ENCODE measurements around the gene RIMBP2. TPM values are rescaled to one million over a fixed set of nuclear protein-coding genes. Genes with fewer than 3 reads are reported as not detected.

RIMBP2 gene
- total and polyA plus RNA-seq, 2 experiments from 2014 or later = not detected

- Histone ChIP-seq H3K36me3 (ENCODE audit: low read depth) (no peaks in the 10 kb centered on the region), H3K4me3 (no peak overlapping the region), H3K4me2 (ENCODE audit: unreplicated experiment) (no peak overlapping the region), H3F3A (ENCODE audit: insufficient read depth) (no peaks in the 10 kb centered on the region), H4K20me1 (ENCODE audit: insufficient read depth) (no peaks in the 10 kb centered on the region), H3K9me3 (ENCODE audit: low read depth) (no peaks in the 10 kb centered on the region), H2AFZ (no peak overlapping the region), H3K9ac (no peak overlapping the region), H3K27me3 (replicated peaks; ENCODE audit: insufficient read depth) (no peaks in the 10 kb centered on the region), H3K9me2 (ENCODE audit: insufficient read depth) (no peaks in the 10 kb centered on the region), H3K27ac (no peak overlapping the region), H3K79me2 (ENCODE audit: insufficient read depth) (no peaks in the 10 kb centered on the region), H3K4me1 (ENCODE audit: insufficient read depth) (no peaks in the 10 kb centered on the region)
- in situ Hi-C loops (cut with MboI) = no loop called here
- TF ChIP-seq EZH2 (IDR thresholded peaks at IDR 0.05; ENCODE audit: insufficient read depth, poor library complexity, severe bottlenecking) (no peak), EZH2phosphoT487 (IDR thresholded peaks at IDR 0.05; ENCODE audit: insufficient read depth, low read depth) (no peak)
- no peak for DNase-seq
- 50 to 52% methylated on average over 17 of the region's 17 CpGs for WGBS, 2 experiments (ENCODE audit: low coverage in 1 of 2, low lambda C conversion rate in 2 of 2, missing lambda C conversion rate in 2 of 2)
These were observed 170.6 kb downstream of the RIMBP2 start for GRCh38 chr12:130545475-130545874.

GRCh38 chr12:130540376-130540775 lies 175.7 kb downstream of the RIMBP2 start:
- no peak for DNase-seq
- no peaks in the 10 kb centered on the region for H3F3A ChIP-seq (ENCODE audit: insufficient read depth)
- H3K27me3 ChIP-seq (replicated peaks; ENCODE audit: insufficient read depth) = no peaks in the 10 kb centered on the region
- no peak overlapping the region for H2AFZ ChIP-seq
- H3K36me3 ChIP-seq (ENCODE audit: low read depth) = no peaks in the 10 kb centered on the region
- no peaks in the 10 kb centered on the region for H3K79me2 ChIP-seq (ENCODE audit: insufficient read depth)
- no peaks in the 10 kb centered on the region for H3K9me3 ChIP-seq (ENCODE audit: low read depth)
- no peak overlapping the region for H3K4me3 ChIP-seq
- TF ChIP-seq EZH2 (IDR thresholded peaks at IDR 0.05; ENCODE audit: insufficient read depth, poor library complexity, severe bottlenecking) = no peak
- TF ChIP-seq EZH2phosphoT487 (IDR thresholded peaks at IDR 0.05; ENCODE audit: insufficient read depth, low read depth) = no peak
- H4K20me1 ChIP-seq (ENCODE audit: insufficient read depth) = no peaks in the 10 kb centered on the region
- in situ Hi-C loops (cut with MboI) = no loop called here
- no peak overlapping the region for H3K4me2 ChIP-seq (ENCODE audit: unreplicated experiment)
- no peak overlapping the region for H3K27ac ChIP-seq
- H3K4me1 ChIP-seq (ENCODE audit: insufficient read depth) = no peaks in the 10 kb centered on the region
- WGBS, 2 experiments (ENCODE audit: low coverage in 1 of 2, low lambda C conversion rate in 2 of 2, missing lambda C conversion rate in 2 of 2) = 53 to 54% methylated on average over 6 of the region's 6 CpGs
- no peak overlapping the region for H3K9ac ChIP-seq
- no peaks in the 10 kb centered on the region for H3K9me2 ChIP-seq (ENCODE audit: insufficient read depth)

DNA sequence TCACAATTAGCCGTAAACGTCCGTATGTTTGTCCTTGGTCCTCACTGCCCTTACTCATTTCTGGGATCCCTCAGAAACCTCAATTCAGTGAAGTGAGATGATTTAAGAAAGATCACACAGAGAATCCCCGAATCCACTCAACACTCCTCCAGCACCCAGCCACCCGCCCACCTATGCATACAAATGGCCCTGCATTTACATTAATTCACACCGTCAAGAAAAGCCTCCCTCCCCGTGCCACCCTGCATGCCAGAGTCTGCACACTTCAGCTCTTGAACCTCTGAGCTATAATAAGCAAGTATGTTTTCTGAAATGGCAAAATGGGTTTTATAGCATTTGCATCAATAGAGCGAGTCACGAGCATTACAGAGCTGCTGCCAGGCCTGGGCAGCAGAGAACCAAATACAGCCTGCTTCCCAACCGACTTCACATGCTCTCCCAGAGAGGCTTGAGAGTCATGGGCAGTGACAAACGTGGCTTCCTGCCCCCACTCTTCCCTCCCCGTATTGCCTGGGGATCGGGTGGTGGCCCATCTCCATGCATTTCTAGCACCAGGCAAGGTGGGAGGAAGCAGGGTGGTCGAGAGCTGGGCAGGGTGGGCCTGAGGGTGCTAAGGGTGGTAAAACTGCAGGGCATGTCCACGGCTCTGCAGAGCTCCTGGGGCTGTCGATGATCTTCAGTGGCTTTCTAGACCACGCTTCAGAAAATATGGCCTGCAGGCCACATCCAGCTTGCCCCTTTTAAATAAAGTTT lies 177.6 kb downstream of the RIMBP2 start:
- no peaks in the 10 kb centered on the region for H3K9me2 ChIP-seq (ENCODE audit: insufficient read depth)
- no peaks in the 10 kb centered on the region for H3K79me2 ChIP-seq (ENCODE audit: insufficient read depth)
- H3K36me3 ChIP-seq (ENCODE audit: low read depth) = no peaks in the 10 kb centered on the region
- TF ChIP-seq EZH2phosphoT487 (IDR thresholded peaks at IDR 0.05; ENCODE audit: insufficient read depth, low read depth) = no peak
- no peak for TF ChIP-seq EZH2 (IDR thresholded peaks at IDR 0.05; ENCODE audit: insufficient read depth, poor library complexity, severe bottlenecking)
- no peaks in the 10 kb centered on the region for H3K4me1 ChIP-seq (ENCODE audit: insufficient read depth)
- in situ Hi-C loops (cut with MboI) = no loop called here
- no peak overlapping the region for H3K4me3 ChIP-seq
- H4K20me1 ChIP-seq (ENCODE audit: insufficient read depth) = no peaks in the 10 kb centered on the region
- H3K9me3 ChIP-seq (ENCODE audit: low read depth) = no peaks in the 10 kb centered on the region
- H3F3A ChIP-seq (ENCODE audit: insufficient read depth) = no peaks in the 10 kb centered on the region
- H3K27ac ChIP-seq = no peak overlapping the region
- no peak for DNase-seq
- 42 to 43% methylated on average over 17 of the region's 17 CpGs for WGBS, 2 experiments (ENCODE audit: low coverage in 1 of 2, low lambda C conversion rate in 2 of 2, missing lambda C conversion rate in 2 of 2)
- H3K4me2 ChIP-seq (ENCODE audit: unreplicated experiment) = no peak overlapping the region
- H3K27me3 ChIP-seq (replicated peaks; ENCODE audit: insufficient read depth) = no peaks in the 10 kb centered on the region
- no peak overlapping the region for H2AFZ ChIP-seq
- no peak overlapping the region for H3K9ac ChIP-seq

- H3K79me2 ChIP-seq (ENCODE audit: insufficient read depth) = no peaks in the 10 kb centered on the region
- no peaks in the 10 kb centered on the region for H3K27me3 ChIP-seq (replicated peaks; ENCODE audit: insufficient read depth)
- no peak overlapping the region for H2AFZ ChIP-seq
- no peaks in the 10 kb centered on the region for H3K9me3 ChIP-seq (ENCODE audit: low read depth)
- no peaks in the 10 kb centered on the region for H3K9me2 ChIP-seq (ENCODE audit: insufficient read depth)
- no peak for DNase-seq
- H3F3A ChIP-seq (ENCODE audit: insufficient read depth) = no peaks in the 10 kb centered on the region
- H3K4me1 ChIP-seq (ENCODE audit: insufficient read depth) = no peaks in the 10 kb centered on the region
- H3K36me3 ChIP-seq (ENCODE audit: low read depth) = no peaks in the 10 kb centered on the region
- in situ Hi-C loops (cut with MboI) = no loop called here
- H4K20me1 ChIP-seq (ENCODE audit: insufficient read depth) = no peaks in the 10 kb centered on the region
- no peak overlapping the region for H3K27ac ChIP-seq
- no peak overlapping the region for H3K4me3 ChIP-seq
- H3K4me2 ChIP-seq (ENCODE audit: unreplicated experiment) = no peak overlapping the region
- 13 to 18% methylated on average over 3 of the region's 3 CpGs for WGBS, 2 experiments (ENCODE audit: low coverage in 1 of 2, low lambda C conversion rate in 2 of 2, missing lambda C conversion rate in 2 of 2)
- no peak for TF ChIP-seq EZH2 (IDR thresholded peaks at IDR 0.05; ENCODE audit: insufficient read depth, poor library complexity, severe bottlenecking)
- TF ChIP-seq EZH2phosphoT487 (IDR thresholded peaks at IDR 0.05; ENCODE audit: insufficient read depth, low read depth) = no peak
- no peak overlapping the region for H3K9ac ChIP-seq
These were observed 178.4 kb downstream of the RIMBP2 start for GRCh38 chr12:130537655-130538054.
